Muscle of back (tissue), 11 donors: Measurements from ENCODE around the gene PDLIM5. TPM values are rescaled to one million over a fixed set of nuclear protein-coding genes. Genes with fewer than 3 reads are reported as not detected.
"Not testable (repeated sequence)": the region's sequence is repeated elsewhere in the genome, so short reads cannot be mapped to it uniquely, and the experiment has no call there.

Source experiments
- DNase-seq, 3 donors: peaks; one replicate each; pipeline versions ENCODE4 v3.0.0 to v3.0.0-alpha.2; 2013
- polyA plus RNA-seq, 10 donors: library from polyadenylated mRNA; unstranded; fragments of 120-200 nt; gene quantifications; one replicate each; pipeline ENCODE4 v1.2.1, GENCODE V29; 2013; ENCODE audit not compliant: insufficient read length in 10 of 10

Gene PDLIM5
- polyA plus RNA-seq, 10 donors = 159 to 431 (median 284) TPM

- DNase-seq = peak; percentile 26 to 56 (median 44)
Observed at GRCh38 chr4:94588896-94589693, 137.4 kb downstream of the PDLIM5 start.

- peak in 2 of 3 donors; percentile 34 to 54 for DNase-seq
Observed at GRCh38 chr4:94590493-94590892, 138.8 kb downstream of the PDLIM5 start.

GRCh38 chr4:94591289-94591688 lies 139.5 kb downstream of the PDLIM5 start:
- DNase-seq = no peak

- DNase-seq = no peak
Observed at GRCh38 chr4:94595013-94595412, 143.3 kb downstream of the PDLIM5 start.

GRCh38 chr4:94595880-94596483 lies 144.2 kb downstream of the PDLIM5 start:
- peak; percentile 45 to 76 (median 51) for DNase-seq

- no peak for DNase-seq
Observed at GRCh38 chr4:94598758-94599157, 147.0 kb downstream of the PDLIM5 start.

- DNase-seq = no peak
Observed at GRCh38 chr4:94603170-94603747, 151.5 kb downstream of the PDLIM5 start.

- DNase-seq = peak; percentile 35 to 73 (median 54)
Observed at GRCh38 chr4:94605241-94605805, 153.6 kb downstream of the PDLIM5 start.

- DNase-seq = no peak
Observed at GRCh38 chr4:94610145-94610544, 158.4 kb downstream of the PDLIM5 start.

- no peak for DNase-seq
Observed at GRCh38 chr4:94613248-94613647, 161.5 kb downstream of the PDLIM5 start.

- DNase-seq = no peak
Observed at GRCh38 chr4:94615451-94615850, 163.7 kb downstream of the PDLIM5 start.

GRCh38 chr4:94621491-94622080 lies 169.8 kb downstream of the PDLIM5 start:
- DNase-seq = peak in 2 of 3 donors; percentile 56 to 73

GRCh38 chr4:94623126-94623911 lies 171.6 kb downstream of the PDLIM5 start:
- DNase-seq = peak in 2 of 3 donors; percentile 65 to 84

- no peak for DNase-seq
Observed at GRCh38 chr4:94626942-94627341, 175.2 kb downstream of the PDLIM5 start.

- not testable (repeated sequence) for DNase-seq
Observed at GRCh38 chr4:94629058-94629457, 177.3 kb downstream of the PDLIM5 start.

GRCh38 chr4:94629837-94630236 lies 178.1 kb downstream of the PDLIM5 start:
- no peak for DNase-seq

GRCh38 chr4:94634271-94634670 lies 182.5 kb downstream of the PDLIM5 start:
- DNase-seq = peak; percentile 21 to 55 (median 46)

GRCh38 chr4:94635177-94635576 lies 183.4 kb downstream of the PDLIM5 start:
- DNase-seq = no peak

- no peak for DNase-seq
Observed at GRCh38 chr4:94636004-94636403, 184.3 kb downstream of the PDLIM5 start.

GRCh38 chr4:94639298-94639697 lies 187.6 kb downstream of the PDLIM5 start:
- DNase-seq = no peak

GRCh38 chr4:94640151-94640550 lies 188.4 kb downstream of the PDLIM5 start:
- DNase-seq = no peak
